Measurements from ENCODE around the gene ZNF547. TPM values are rescaled to one million over a fixed set of nuclear protein-coding genes. Genes with fewer than 3 reads are reported as not detected.

Gene ZNF547
- polyA plus RNA-seq, 1 experiment, result 3.3 TPM

- ChIA-PET POLR2A (no interaction called here), CTCF (no interaction called here)
- Histone ChIP-seq H3K27ac (ENCODE audit: low read depth, low read length) (no peak overlapping the region), H3K4me3 (ENCODE audit: low read depth, low read length) (no peak overlapping the region), H3K27me3 (ENCODE audit: control insufficient read depth, insufficient read depth, low read length) (no peaks in the 10 kb centered on the region), H3K9me3 (ENCODE audit: control insufficient read depth, insufficient read depth, low read length) (peaks cover 45% of the 10 kb centered on the region)
- no peak for DNase-seq (ENCODE audit: low read depth, low spot score)
- no peak for TF ChIP-seq CTCF (IDR thresholded peaks at IDR 0.05; ENCODE audit: low read depth, low read length)
These were observed 14.3 kb downstream of the ZNF547 start for GRCh38 chr19:57377498-57378146.

- Histone ChIP-seq H3K9me3 (ENCODE audit: control insufficient read depth, insufficient read depth, low read length) (peaks cover 24% of the 10 kb centered on the region), H3K27ac (ENCODE audit: low read depth, low read length) (no peak overlapping the region), H3K27me3 (ENCODE audit: control insufficient read depth, insufficient read depth, low read length) (no peaks in the 10 kb centered on the region), H3K4me3 (ENCODE audit: low read depth, low read length) (no peak overlapping the region)
- CTCF ChIA-PET, result no interaction called here
- no peak for TF ChIP-seq CTCF (IDR thresholded peaks at IDR 0.05; ENCODE audit: low read depth, low read length)
- POLR2A ChIA-PET, result no interaction called here
- DNase-seq (ENCODE audit: low read depth, low spot score), result no peak
These were observed 17.6 kb downstream of the ZNF547 start for GRCh38 chr19:57380923-57381322.

GRCh38 chr19:57382806-57383488, 19.6 kb downstream of the ZNF547 start:
- Histone ChIP-seq H3K27me3 (ENCODE audit: control insufficient read depth, insufficient read depth, low read length) (no peaks in the 10 kb centered on the region), H3K27ac (ENCODE audit: low read depth, low read length) (no peak overlapping the region), H3K9me3 (ENCODE audit: control insufficient read depth, insufficient read depth, low read length) (peaks cover 7% of the 10 kb centered on the region; the same call in 1 of the 2 replicates), H3K4me3 (ENCODE audit: low read depth, low read length) (no peak overlapping the region)
- ChIA-PET CTCF (interaction anchor here (1.0 to 1.6 kb wide), 2 partner anchors 24 to 772 kb away, joined by 3 to 5 read pairs; no protein-coding TSS in a partner anchor), POLR2A (no interaction called here)
- no peak for DNase-seq (ENCODE audit: low read depth, low spot score)
- no peak for TF ChIP-seq CTCF (IDR thresholded peaks at IDR 0.05; ENCODE audit: low read depth, low read length)

- Histone ChIP-seq H3K4me3 (ENCODE audit: low read depth, low read length) (peak overlapping the region; percentile 21), H3K27ac (ENCODE audit: low read depth, low read length) (peak overlapping the region; percentile 55), H3K9me3 (ENCODE audit: control insufficient read depth, insufficient read depth, low read length) (no peaks in the 10 kb centered on the region; the same call in 1 of the 2 replicates), H3K27me3 (ENCODE audit: control insufficient read depth, insufficient read depth, low read length) (no peaks in the 10 kb centered on the region)
- ChIA-PET POLR2A (interaction anchor here (0.6 to 1.6 kb wide), 6 partner anchors 10 to 782 kb away, joined by 3 to 6 read pairs (median 4); partner anchors contain the start of genes TRAPPC2B and ZNF547), CTCF (interaction anchor here (0.7 to 1.5 kb wide), 2 partner anchors 17 to 24 kb away, joined by 3 to 10 read pairs; no protein-coding TSS in a partner anchor)
- TF ChIP-seq CTCF (IDR thresholded peaks at IDR 0.05; ENCODE audit: low read depth, low read length), result no peak
- DNase-seq (ENCODE audit: low read depth, low spot score), result no peak
These were observed 25.9 kb downstream of the ZNF547 start for GRCh38 chr19:57389194-57389729.
